Subcutaneous adipose tissue (tissue), 4 donors: Measurements from ENCODE around the gene A3GALT2. TPM values are rescaled to one million over a fixed set of nuclear protein-coding genes. Genes with fewer than 3 reads are reported as not detected.

Source experiments
- CTCF ChIP-seq: fragments of 450-650 bp; IDR thresholded peaks from one replicate; pipeline ENCODE4 v1.5.1; 2016; ENCODE audit warnings: low read depth, mild to moderate bottlenecking, control low read depth, antibody characterized with exemption, moderate library complexity
- total RNA-seq, 4 donors: library from RNA; depleted of rRNA; stranded (reverse); fragments of >200 nt; gene quantifications; one replicate each; pipeline ENCODE4 v1.1.0, GENCODE V29; 2016

Gene A3GALT2
- total RNA-seq, 4 donors from 2014 or later = not detected

- TF ChIP-seq CTCF = no peak
Observed at GRCh38 chr1:33344896-33345560, 24.1 kb upstream of the A3GALT2 start.

GRCh38 chr1:33343539-33343938 lies 22.6 kb upstream of the A3GALT2 start:
- TF ChIP-seq CTCF = no peak

GRCh38 chr1:33342041-33342723 lies 21.3 kb upstream of the A3GALT2 start:
- TF ChIP-seq CTCF = no peak

GRCh38 chr1:33341190-33341589 lies 20.3 kb upstream of the A3GALT2 start:
- no peak for TF ChIP-seq CTCF

GRCh38 chr1:33339413-33339812 lies 18.5 kb upstream of the A3GALT2 start:
- no peak for TF ChIP-seq CTCF

GRCh38 chr1:33338440-33339211 lies 17.7 kb upstream of the A3GALT2 start:
- TF ChIP-seq CTCF = no peak

GRCh38 chr1:33338048-33338439 lies 17.1 kb upstream of the A3GALT2 start:
- no peak for TF ChIP-seq CTCF
